Common myeloid progenitor, CD34-positive (primary cell): Measurements from ENCODE around the gene GIT1.

Experiments
- CTCF ChIA-PET: fragments of 350-600 bp; sonication (Branson Sonifier 250); formaldehyde crosslinking; loops from one replicate; lab custom pipeline; 2021; ENCODE audit warnings: antibody characterized with exemption; lab: Charles Lee
- POLR2A ChIA-PET: fragments of 350-600 bp; sonication (Branson Sonifier 250); formaldehyde crosslinking; loops from one replicate; lab custom pipeline; 2021; ENCODE audit warnings: antibody characterized with exemption; lab: Charles Lee
- DNase-seq, 3 donors: peaks; one replicate each; pipeline versions ENCODE4 v3.0.0 to v3.0.0-alpha.2; 2013
- H3K27ac ChIP-seq, 2 experiments: 1 replicate in 1 of 2; 2 replicates in 1 of 2; pipeline ENCODE4 v1.7.0; 2013; ENCODE audit warnings: inconsistent platforms in 2 of 2, low read length in 2 of 2, mild to moderate bottlenecking in 2 of 2, low read depth in 1 of 2, moderate library complexity in 1 of 2; ENCODE audit not compliant: severe bottlenecking in 2 of 2, insufficient read depth in 1 of 2, poor library complexity in 1 of 2
- H3K27me3 ChIP-seq, 5 experiments: replicated peaks in 2 of 5; 1 replicate in 3 of 5; 2 replicates in 2 of 5; pipeline versions ENCODE4 v1.6.1 to v1.7.0; 2013; ENCODE audit warnings: low read length in 4 of 5, mild to moderate bottlenecking in 2 of 5, moderate library complexity in 2 of 5, inconsistent platforms in 1 of 5; ENCODE audit not compliant: insufficient read depth in 5 of 5, control insufficient read depth in 4 of 5
- H3K36me3 ChIP-seq, 4 experiments: 1 replicate in 2 of 4; 2 replicates in 2 of 4; pipeline versions ENCODE4 v1.6.1 to v1.7.0; 2013; ENCODE audit warnings: low read length in 3 of 4, control low read depth in 1 of 4, mild to moderate bottlenecking in 1 of 4; ENCODE audit not compliant: control insufficient read depth in 4 of 4, insufficient read depth in 4 of 4
- H3K4me1 ChIP-seq, 4 experiments: 1 replicate in 3 of 4; 2 replicates in 1 of 4; pipeline versions ENCODE4 v1.6.1 to v1.7.1; 2013; ENCODE audit warnings: low read length in 3 of 4, mild to moderate bottlenecking in 3 of 4, control low read depth in 1 of 4, inconsistent platforms in 1 of 4, moderate library complexity in 1 of 4; ENCODE audit not compliant: control insufficient read depth in 4 of 4, insufficient read depth in 4 of 4; ENCODE audit errors: control extremely low read depth in 1 of 4
- H3K4me3 ChIP-seq, 7 experiments: 1 replicate in 4 of 7; 2 replicates in 3 of 7; pipeline versions ENCODE4 v1.5.1 to v1.7.0; 2013; ENCODE audit warnings: mild to moderate bottlenecking in 7 of 7, low read length in 6 of 7, moderate library complexity in 6 of 7, inconsistent platforms in 2 of 7, low read depth in 2 of 7, control low read depth in 1 of 7; ENCODE audit not compliant: insufficient read depth in 4 of 7, control insufficient read depth in 1 of 7; ENCODE audit errors: extremely low read depth in 1 of 7
- H3K9me3 ChIP-seq, 5 experiments: 1 replicate in 4 of 5; 2 replicates in 1 of 5; pipeline versions ENCODE4 v1.6.1 to v1.7.1; 2013; ENCODE audit warnings: low read length in 4 of 5, mild to moderate bottlenecking in 2 of 5, inconsistent platforms in 1 of 5, low read depth in 1 of 5, moderate library complexity in 1 of 5; ENCODE audit not compliant: control insufficient read depth in 4 of 5, insufficient read depth in 2 of 5; ENCODE audit errors: control extremely low read depth in 1 of 5
- WGBS: methylation state at CpG from one replicate; pipeline ENCODE4 v1.1.5; 2013; ENCODE audit not compliant: insufficient coverage; 5-methylcytosine and 5-hydroxymethylcytosine counted together

GIT1 gene

DNA sequence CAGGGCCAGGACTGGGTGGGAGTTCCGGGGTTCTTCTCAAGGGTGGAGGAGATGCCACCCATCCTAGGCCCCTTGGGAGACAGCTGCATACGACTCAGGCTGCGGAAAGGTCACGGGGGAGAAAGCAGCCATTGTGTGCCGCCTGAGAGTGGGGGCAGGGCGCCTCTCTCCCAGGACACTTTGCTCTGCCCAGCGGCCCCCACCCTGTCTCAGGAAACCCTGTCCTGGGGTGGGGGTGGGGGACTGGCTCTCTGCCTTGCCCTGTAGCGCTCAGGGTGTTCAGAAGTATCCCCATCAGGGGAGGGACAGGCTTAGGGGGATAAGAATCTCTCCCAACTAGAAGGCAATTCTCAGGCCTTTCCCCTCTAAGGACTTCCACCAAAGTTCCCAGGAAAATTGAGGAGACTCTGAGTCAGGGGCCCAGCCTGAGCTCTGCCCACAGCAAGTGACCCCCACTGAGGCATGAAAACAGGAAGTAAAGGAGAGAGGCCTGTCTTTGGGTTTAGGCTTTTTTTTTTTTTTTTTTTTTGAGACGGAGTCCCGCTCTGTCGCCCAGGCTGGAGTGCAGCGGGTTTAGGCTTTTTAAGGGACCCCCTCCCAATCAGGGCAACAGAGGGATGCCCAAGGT lies 4.9 kb downstream of the GIT1 start:
- H3K27me3 ChIP-seq: no peaks in the 10 kb centered on the region
- no peak for DNase-seq
- peaks cover 0 to 54% (median 47%) of the 10 kb centered on the region in 4 experiments for H3K4me1 ChIP-seq
- H3K9me3 ChIP-seq: no peaks in the 10 kb centered on the region
- ChIA-PET POLR2A (no interaction called here), CTCF (interaction anchor here (0.6 to 15.9 kb wide), 7 partner anchors 9 to 714 kb away, joined by 3 to 179 read pairs (median 7); partner anchors contain the start of genes ABHD15, ANKRD13B and TP53I13)
- peak overlapping the region in 3 of 7 experiments; percentile 4 to 54 (median 31) for H3K4me3 ChIP-seq
- WGBS: 84% methylated on average over 8 of the region's 12 CpGs
- no peak overlapping the region for H3K27ac ChIP-seq
- peaks cover 3 to 38% (median 18%) of the 10 kb centered on the region in 4 experiments for H3K36me3 ChIP-seq

DNA sequence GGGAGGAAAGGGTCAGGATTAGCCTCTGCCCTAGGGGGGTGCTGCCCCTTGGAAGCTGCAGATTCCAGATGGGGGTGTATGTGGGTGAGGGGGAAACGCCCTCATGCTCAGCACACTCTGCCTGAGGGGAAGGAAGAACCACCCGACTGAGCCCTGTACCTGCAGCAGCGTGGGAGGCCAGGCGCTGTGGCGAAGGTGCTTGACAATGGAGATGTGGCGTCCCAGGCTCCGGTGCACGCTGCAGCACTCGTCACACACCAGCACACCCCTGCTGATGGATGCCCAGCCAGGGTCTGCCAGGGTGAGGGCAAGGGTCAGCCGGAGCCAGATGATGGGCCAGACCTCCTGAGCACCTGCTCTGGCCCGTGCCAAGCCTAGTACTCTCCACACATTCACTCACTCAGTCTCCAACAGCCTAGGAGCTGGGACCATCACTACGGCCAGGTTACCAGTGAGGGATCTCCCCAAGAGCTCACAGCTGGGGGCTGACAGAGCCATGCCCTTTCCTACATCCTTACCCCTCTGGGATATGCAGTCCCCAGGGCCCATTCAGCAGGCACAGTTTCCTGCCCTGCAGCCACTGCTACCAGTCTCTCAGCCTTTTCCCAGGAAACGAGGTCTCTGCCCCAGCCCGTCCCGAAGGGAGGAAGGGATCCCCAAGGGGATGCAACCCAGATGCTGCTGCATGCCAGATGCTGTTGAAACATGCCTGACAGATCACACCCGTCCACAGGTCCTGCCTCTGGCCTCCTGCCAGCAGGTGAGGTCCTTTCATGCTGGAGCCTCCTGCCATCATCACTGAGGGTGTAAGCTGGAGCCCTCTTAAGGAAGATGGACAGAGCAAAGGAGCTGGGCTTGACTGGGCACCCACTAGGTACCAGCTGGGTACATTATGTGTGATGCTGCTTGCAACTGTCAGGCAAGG lies 5.9 kb downstream of the GIT1 start:
- ChIA-PET CTCF (interaction anchor here (1.0 to 15.9 kb wide), 6 partner anchors 9 to 71 kb away, joined by 3 to 179 read pairs (median 5); partner anchors contain the start of genes ABHD15, ANKRD13B and TP53I13), POLR2A (no interaction called here)
- Histone ChIP-seq H3K9me3 (no peaks in the 10 kb centered on the region), H3K27me3 (no peaks in the 10 kb centered on the region), H3K4me3 (no peak overlapping the region), H3K27ac (no peak overlapping the region), H3K36me3 (peaks cover 3 to 46% (median 22%) of the 10 kb centered on the region in 4 experiments), H3K4me1 (peaks cover 0 to 51% (median 44%) of the 10 kb centered on the region in 4 experiments)
- DNase-seq: no peak
- WGBS: 90% methylated on average over 16 of the region's 16 CpGs

DNA sequence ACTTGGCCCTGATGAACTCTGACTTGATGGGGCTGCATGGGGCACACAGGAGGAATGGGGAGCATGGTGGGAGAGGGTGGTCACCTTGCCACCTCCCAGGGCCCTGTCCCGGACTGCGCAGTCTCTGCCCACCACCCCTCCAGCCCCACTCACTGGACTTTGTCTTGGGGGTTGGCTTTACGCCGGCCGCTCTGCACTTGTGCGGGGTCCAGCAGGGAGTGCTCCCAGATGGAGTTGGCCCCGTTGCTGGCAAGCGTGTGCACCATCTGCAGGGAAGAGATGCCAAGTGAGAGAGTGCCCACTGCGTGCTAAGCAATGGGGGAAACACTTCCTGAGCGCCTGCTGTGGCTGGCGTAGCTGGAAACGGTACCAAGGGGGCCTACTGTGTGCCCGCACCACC lies 6.7 kb downstream of the GIT1 start:
- POLR2A ChIA-PET: no interaction called here
- Histone ChIP-seq H3K27me3 (no peaks in the 10 kb centered on the region), H3K9me3 (no peaks in the 10 kb centered on the region), H3K27ac (no peak overlapping the region), H3K4me1 (peaks cover 0 to 43% (median 36%) of the 10 kb centered on the region in 4 experiments), H3K36me3 (peaks cover 3 to 54% (median 30%) of the 10 kb centered on the region in 4 experiments), H3K4me3 (no peak overlapping the region)
- DNase-seq: no peak
- 95% methylated on average over 10 of the region's 13 CpGs for WGBS
- CTCF ChIA-PET: interaction anchor here (1.6 to 15.9 kb wide), 4 partner anchors 10 to 72 kb away, joined by 3 to 179 read pairs (median 72); partner anchors contain the start of genes ABHD15, ANKRD13B and TP53I13

DNA sequence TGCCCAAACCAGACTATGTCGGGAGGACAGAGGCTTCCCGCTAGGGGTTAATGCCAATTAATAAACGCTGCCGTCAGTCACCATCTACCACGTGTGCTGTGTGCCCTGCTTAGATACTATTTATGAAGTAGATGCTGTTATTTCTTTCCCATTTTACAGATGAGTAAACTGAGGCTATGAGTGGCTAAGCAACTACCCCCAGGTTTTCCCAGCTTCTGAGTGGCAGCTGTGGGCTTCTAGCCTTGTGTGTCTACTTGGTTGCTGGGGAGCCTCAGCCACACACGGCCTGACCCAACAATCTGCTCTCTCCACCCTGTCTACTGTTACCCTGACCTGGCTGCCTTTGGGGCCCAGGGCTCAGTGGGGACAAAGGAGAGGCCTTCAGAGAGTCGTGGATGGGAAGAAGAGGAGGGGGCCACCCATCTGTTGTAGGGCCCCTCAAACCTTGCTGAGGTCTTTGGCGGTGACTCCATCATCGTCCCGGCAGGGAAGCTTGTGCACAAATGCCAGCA lies 7.1 kb downstream of the GIT1 start:
- no peak overlapping the region for H3K27ac ChIP-seq
- no peaks in the 10 kb centered on the region for H3K9me3 ChIP-seq
- no peak for DNase-seq
- 93% methylated on average over 9 of the region's 10 CpGs for WGBS
- ChIA-PET POLR2A (no interaction called here), CTCF (interaction anchor here (1.2 to 15.9 kb wide), 7 partner anchors 10 to 73 kb away, joined by 3 to 179 read pairs (median 7); partner anchors contain the start of genes ABHD15, ANKRD13B and TP53I13)
- peaks cover 3 to 59% (median 33%) of the 10 kb centered on the region in 4 experiments for H3K36me3 ChIP-seq
- H3K4me3 ChIP-seq: no peak overlapping the region
- H3K27me3 ChIP-seq: no peaks in the 10 kb centered on the region
- H3K4me1 ChIP-seq: peaks cover 0 to 38% (median 31%) of the 10 kb centered on the region in 4 experiments

DNA sequence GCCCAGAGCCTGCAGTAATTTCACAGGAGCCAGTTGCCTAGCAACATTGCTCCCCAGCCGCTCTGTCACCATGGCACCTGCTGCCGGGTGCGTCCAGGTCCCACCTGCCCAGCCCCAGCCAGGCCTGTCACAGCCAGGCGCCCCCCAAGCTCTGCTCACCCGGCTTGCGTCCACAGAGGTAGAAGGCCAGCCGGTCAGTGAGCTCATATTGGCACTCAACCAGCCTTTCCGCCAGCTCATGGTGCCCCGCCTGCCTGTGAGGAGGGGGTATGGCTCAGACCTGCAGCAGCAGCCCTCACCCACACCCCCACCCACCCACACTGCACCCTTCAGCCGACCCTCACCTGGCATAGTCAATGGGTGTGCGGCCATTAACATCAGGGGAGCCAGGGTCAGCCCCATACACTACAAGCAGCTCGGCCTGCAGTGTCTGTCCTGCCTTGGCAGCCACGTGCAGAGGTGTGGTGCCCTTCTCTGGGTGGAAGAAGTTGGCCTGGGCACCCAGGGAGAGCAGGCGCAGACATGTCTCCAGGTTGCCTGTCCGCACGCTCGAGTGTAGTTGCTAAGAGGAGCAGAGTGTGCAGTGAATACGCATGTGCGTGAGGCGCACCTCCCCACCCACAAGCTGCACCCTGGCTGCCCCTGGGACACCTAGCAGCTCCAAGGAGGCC lies 7.7 kb downstream of the GIT1 start:
- WGBS: 95% methylated on average over 13 of the region's 20 CpGs
- peaks cover 0 to 32% (median 25%) of the 10 kb centered on the region in 4 experiments for H3K4me1 ChIP-seq
- H3K9me3 ChIP-seq: no peaks in the 10 kb centered on the region
- no peak overlapping the region for H3K4me3 ChIP-seq
- no peak for DNase-seq
- POLR2A ChIA-PET: interaction anchor here (0.9 kb wide), 1 partner anchor 34 kb away, joined by 3 read pairs; no protein-coding TSS in a partner anchor
- no peaks in the 10 kb centered on the region for H3K27me3 ChIP-seq
- CTCF ChIA-PET: interaction anchor here (0.7 to 15.9 kb wide), 12 partner anchors 9 to 439 kb away, joined by 3 to 179 read pairs (median 5); partner anchors contain the start of genes ABHD15, ANKRD13B and TP53I13
- no peak overlapping the region for H3K27ac ChIP-seq
- H3K36me3 ChIP-seq: peaks cover 3 to 65% (median 38%) of the 10 kb centered on the region in 4 experiments
